HG03103 (cell line): Measurements from ENCODE around the gene OLIG3.

ENCODE experiments used
- ATAC-seq: cut with Tn5 transposase; IDR thresholded peaks from one replicate; pipeline ENCODE4 v1.9.1; 2021; ENCODE audit warnings: low read depth; ENCODE audit not compliant: unreplicated experiment

OLIG3 gene

GRCh38 chr6:137473598-137473997 lies 20.6 kb downstream of the OLIG3 start:
- no peak for ATAC-seq

GRCh38 chr6:137472641-137473137 lies 21.5 kb downstream of the OLIG3 start:
- no peak for ATAC-seq

GRCh38 chr6:137471986-137472385 lies 22.2 kb downstream of the OLIG3 start:
- no peak for ATAC-seq

GRCh38 chr6:137471497-137471896 lies 22.7 kb downstream of the OLIG3 start:
- no peak for ATAC-seq

GRCh38 chr6:137467211-137467610 lies 27.0 kb downstream of the OLIG3 start:
- no peak for ATAC-seq

- no peak for ATAC-seq
Observed at GRCh38 chr6:137465378-137466009, 28.7 kb downstream of the OLIG3 start.

GRCh38 chr6:137452333-137452894 lies 41.8 kb downstream of the OLIG3 start:
- ATAC-seq: no peak

GRCh38 chr6:137443901-137444300 lies 50.3 kb downstream of the OLIG3 start:
- no peak for ATAC-seq
